Fibroblast of skin of scalp (primary cell): ENCODE results near the gene TMEM97. TPM values are rescaled to one million over a fixed set of nuclear protein-coding genes. Genes with fewer than 3 reads are reported as not detected.
A peak's percentile ranks its signal among the peaks of the same experiment; 100 is the strongest.
"Not testable (repeated sequence)": the region's sequence is repeated elsewhere in the genome, so short reads cannot be mapped to it uniquely, and the experiment has no call there.

Source experiments
- DNase-seq: peaks from one replicate; pipeline ENCODE4 v3.0.0-alpha.2; 2013
- polyA plus RNA-seq, 2 experiments: library from polyadenylated mRNA; unstranded; fragments of 120-200 nt; gene quantifications; one replicate each; pipeline ENCODE4 v1.2.1, GENCODE V29; 2013; ENCODE audit not compliant: insufficient read length in 2 of 2

Gene TMEM97
- 13.2 TPM for polyA plus RNA-seq (2013, experiment 1 of 2; ENCODE audit: insufficient read length)
- polyA plus RNA-seq (2013, experiment 2 of 2; ENCODE audit: insufficient read length) = 15.2 TPM

DNA sequence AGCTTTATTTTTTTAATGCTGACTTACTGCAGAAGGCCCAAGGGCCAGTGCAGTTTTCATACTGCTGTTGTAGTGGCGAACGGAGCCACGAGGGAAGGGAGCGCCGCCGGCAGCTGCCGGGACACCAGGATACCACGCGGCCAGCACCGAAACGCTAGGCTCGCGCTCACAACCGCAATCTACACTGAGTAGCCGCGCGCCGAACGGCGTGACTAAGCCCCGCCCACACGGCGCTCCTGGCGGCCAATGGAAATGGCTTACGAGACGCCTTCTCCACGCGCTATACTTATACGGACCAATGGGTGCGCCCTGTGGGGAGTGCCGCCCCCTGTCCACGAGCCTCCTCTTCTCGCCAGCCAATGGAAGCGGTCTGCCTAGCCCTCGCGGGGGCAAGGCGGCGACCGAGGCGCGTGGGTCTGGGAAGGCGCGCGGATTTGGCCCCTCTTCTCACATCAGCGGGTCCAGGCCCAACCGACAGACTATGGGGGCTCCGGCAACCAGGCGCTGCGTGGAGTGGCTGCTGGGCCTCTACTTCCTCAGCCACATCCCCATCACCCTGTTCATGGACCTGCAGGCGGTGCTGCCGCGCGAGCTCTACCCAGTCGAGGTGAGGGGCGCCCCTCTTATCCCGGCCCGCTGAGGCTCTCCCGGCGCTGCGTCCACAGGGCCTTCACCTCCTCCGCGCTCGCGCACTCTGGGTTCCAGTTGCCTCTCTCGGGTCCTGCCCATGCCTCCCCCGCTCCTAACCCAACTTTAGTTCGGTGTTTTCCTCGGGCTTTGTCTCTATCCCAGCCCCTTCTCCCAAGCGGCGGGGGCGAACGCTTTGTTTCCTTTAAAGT lies at the start of gene TMEM97:
Gene TMEM97 (plus strand): TSS at position 442 of the 839 bp plus-strand sequence. CDS start 40 bp downstream, at position 482.
- peak; percentile 96 for DNase-seq

GRCh38 chr17:28270055-28270454 lies 48.9 kb upstream of the TMEM97 start:
- DNase-seq = no peak

DNA sequence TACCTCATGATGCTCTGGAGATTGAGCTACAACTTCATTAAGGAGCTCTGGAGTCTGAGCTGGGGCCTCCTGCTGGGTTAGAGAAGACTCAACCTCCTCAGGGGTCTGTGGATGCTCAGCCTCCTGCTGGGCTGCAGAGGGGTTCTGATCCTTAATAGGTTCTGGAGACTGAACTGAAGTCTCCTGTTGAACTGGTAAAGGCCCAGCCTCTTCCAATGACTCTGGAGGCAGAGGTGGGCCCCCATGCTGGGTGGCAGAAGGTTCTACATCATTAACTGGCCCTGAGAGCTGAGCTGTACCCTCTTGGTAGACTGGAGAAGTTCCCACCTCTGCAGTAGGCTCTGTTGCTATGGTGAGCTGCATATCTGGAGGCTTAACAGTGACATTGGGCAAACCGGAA lies 48.1 kb upstream of the TMEM97 start:
- DNase-seq = no peak

DNA sequence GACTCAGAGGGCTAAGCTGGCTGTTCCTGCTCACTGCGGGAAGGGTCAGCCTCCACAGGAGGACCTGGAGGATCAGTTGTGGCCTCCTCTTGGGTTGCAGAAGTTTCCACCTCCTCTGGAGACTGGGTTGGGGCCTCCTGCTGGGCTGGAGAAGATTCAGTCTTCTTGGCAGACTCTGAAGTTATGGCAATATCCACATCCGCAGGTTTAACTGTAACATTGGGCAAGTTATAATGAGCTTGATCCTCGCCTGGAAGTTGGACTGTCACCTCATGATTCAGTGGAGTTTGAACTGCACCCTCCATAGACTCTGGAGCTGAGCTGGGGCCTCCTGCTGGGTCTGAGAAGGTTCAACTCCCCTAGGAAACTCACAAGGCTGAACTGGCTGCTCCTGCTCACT lies 47.6 kb upstream of the TMEM97 start:
- DNase-seq = no peak

DNA sequence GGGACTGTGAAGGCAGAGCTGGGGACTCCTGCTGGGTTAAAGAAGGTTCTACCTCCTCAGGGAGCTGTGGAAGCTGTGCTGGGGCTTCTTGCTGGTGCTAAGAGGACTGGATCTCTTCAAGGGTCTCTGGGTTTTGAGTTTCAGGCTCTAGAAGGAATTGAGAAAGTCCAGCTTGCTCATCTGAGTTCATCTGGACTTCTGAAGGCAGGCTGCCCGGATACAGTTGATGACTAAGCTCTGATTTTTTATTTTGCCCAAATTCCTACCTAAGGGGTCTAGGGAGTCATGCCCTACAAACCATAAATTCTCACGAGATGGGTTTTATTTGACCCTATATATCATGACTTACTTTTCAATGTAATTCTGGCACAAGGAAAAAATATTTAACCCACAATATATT lies 46.8 kb upstream of the TMEM97 start:
- DNase-seq = no peak

DNA sequence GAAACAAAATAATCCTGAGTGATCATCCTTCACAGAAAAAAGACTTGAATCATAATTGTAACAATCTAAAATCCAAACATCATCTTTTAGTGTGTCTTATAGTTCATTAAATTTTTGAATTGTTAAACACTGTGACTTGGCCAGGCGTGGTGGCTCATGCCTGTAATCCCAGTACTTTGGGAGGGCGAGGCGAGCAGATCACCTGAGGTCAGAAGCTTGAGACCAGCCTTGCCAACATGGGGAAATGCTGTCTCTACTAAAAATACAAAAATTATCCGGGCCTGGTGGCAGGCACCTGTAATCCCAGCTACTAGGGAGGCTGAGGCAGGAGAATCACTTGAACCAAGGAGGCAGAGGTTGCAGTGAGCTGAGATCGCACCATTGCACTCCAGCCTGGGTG lies 45.7 kb upstream of the TMEM97 start:
- not testable (repeated sequence) for DNase-seq

DNA sequence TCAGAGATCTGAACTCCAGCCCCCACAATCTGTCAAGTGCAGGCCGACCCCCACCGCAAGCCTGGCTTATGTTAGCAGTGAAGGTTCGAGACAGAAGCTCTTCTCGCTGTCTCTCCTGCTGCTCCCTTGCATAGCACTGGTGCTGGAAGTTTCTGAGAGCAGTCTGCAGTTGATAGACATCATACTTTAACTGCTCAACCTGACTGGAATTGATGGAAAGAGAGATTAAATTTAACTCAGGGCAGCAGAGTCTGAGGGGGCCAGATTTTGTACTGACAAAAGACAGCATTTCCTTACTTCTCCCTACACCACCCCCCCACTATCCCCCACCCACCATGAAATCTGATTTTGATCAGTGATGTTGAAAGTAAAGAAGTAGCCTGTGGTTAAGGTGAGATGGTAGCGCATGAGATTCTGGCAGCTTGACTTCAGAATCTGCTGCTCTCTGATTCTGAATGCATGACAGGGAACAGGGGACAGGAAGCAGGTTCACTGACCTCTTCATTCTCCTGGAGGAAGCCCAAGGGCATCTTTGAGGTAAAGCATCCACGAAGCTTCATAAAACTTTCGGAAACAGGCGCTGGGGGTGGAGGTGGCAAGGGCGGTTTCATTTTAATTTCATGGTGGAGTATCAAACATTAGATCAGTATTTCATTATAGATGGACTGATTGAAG lies 44.3 kb upstream of the TMEM97 start:
- DNase-seq = no peak

DNA sequence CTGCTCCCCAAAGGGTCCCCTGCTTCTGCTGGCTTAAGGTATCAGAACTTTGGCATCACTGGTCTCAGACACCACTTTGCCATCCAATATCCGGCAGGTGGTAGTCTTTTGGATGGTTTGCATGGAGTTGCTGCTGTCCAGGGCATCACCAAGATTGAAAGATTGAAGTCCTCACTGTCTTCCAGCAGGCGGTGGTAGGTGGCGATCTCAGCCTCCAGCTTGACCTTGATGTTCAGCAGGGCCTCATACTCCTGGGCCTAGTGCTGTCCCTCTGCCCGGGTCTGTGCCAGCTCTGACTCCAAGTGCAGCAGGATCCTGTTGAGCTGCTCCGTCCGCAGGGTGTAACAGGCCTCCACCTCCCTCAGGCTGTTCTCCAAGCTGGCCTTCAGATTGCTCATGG lies 43.0 kb upstream of the TMEM97 start:
- no peak for DNase-seq

DNA sequence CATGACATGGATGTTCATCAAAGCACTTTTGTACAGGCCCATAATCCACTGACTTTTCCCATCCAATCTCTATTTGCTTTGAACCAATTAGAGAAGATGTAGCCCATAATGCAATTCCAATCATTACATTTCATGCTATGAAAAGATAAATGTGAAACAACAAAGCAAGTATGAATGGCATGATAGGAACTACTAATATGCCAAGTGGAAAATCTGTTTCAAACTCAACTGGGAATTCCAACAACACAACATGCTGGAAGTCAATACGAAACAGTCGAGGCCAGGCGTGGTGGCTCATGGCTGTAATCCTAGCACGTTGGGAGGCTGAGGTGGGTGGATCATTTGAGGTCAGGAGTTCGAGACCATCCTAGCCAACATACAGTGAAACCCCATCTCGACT lies 39.6 kb upstream of the TMEM97 start:
- peak; percentile 83 for DNase-seq

DNA sequence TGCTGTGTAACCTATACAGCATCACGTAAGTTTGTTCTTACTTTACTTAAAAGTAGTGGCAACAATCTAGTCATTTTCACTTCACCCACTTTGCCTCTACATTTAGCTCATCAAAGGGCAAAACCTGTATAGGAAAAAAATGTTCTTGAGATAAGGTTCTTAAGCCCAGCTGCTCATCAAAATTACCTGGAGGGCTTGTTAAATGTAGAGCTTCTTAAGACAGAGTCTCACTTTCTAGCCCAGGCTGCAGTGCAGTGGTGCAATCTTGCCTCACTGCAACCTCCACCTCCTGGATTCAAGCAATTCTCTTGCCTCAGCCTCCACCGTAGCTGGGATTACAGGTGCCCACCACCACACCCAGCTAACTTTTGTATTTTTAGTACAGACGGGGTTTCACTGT lies 38.2 kb upstream of the TMEM97 start:
- DNase-seq = no peak

DNA sequence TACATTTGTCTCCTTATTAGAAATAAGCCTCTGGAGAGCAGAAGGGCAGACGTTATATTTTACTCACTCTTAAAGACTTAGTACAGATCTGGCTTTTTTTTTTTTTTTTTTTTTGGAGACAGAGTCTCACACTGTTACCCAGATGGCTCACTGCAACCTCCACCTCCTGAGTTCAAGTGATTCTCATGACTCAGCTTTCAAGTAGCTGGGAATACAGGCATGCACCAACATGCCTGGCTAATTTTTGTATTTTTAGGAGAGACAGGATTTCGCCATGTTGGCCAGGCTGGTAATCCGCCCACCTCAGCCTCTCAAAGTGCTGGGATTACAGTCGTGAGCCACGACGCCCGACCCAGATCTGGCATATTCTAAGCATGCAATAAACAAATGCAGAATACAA lies 36.4 kb upstream of the TMEM97 start:
- peak; percentile 81 for DNase-seq

DNA sequence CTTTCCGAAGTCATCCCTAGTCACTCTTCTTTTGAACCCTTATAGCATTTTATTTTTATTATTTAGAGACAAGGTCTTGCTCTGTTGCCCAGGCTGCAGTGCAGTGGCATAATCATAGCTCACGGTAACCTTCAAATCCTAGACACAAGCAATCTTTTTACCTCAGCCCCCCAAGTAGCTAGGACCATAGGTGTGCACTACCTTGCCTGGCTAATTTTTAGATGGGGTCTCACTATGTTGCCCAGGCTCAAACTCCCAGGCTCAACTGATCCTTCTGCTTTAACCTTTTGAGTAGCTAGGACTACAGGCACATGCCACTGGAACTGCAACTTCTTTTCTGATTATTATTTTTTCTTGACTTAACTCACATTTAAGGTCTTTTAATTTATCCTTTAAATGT lies 33.0 kb upstream of the TMEM97 start:
- DNase-seq = no peak

DNA sequence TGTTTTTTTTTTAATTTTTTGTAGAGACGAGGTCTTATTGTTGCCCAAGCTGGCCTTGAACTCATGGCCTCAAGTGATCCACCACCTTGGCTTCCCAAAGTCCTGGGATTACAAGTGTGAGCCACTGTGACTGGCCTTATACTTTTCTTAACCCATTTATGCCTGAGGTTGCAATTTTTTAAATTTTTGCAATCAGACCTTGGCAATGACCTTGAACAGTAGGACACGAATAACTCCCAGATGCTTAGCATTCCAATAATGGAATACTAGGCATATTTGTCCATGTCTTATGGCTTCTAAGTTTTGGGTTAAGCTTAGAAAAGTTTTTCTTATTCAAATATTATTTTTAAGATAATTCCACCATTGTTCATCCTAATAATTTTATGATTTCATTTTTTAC lies 28.3 kb upstream of the TMEM97 start:
- DNase-seq = peak; percentile 62

DNA sequence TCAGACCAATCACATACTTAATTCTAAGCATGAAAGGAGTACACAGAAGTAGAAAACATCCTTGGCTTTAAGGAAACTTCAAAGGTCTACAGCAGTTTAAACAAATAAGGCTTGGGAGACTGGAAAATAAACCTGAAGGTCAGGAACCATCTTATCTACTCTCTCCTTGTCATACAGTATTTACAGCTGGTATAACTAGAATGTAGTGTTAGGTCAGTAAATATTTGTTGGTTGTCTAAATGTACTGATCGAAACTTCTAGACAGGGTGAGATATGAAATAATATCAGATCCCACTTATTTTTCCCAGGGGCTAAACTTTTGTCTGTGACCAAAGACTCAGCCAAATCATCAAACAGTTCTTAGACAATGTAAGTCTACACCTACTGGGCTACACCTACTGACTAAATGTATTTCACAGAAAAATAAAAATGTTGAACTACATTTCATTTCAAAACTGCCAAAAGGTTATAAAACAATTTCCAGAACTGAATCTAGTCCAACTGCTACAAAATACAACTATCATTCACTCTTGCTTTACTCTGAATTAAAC lies 27.1 kb upstream of the TMEM97 start:
- DNase-seq = no peak

- not testable (repeated sequence) for DNase-seq
Observed at GRCh38 chr17:28292878-28293277, 26.1 kb upstream of the TMEM97 start.

GRCh38 chr17:28293994-28294393 lies 25.0 kb upstream of the TMEM97 start:
- DNase-seq = no peak

- no peak for DNase-seq
Observed at GRCh38 chr17:28295677-28296578, 23.1 kb upstream of the TMEM97 start.

GRCh38 chr17:28298449-28298848 lies 20.6 kb upstream of the TMEM97 start:
- DNase-seq = no peak

DNA sequence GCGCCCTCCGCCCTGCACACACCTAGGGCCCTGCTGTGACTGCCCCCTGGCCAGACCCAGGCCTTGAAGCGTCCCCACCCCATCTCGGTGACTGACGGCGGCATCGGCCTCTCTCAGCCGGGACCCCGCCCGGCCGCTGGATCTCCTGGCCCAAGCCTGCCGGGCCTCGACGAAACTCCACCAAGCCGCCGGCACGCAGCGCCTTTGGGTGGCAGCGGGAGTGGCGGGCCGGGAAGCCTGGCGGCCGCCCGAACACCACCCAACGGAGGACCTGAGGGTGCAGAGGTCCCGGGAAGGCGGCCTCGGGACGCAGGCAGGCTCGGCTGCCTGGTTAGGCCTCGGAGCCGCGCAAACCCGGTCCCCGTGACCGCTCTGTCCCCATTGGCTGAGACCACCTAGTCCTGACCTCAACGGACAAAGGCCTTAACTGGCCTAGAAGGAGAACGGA lies 12.0 kb upstream of the TMEM97 start:
- no peak for DNase-seq

DNA sequence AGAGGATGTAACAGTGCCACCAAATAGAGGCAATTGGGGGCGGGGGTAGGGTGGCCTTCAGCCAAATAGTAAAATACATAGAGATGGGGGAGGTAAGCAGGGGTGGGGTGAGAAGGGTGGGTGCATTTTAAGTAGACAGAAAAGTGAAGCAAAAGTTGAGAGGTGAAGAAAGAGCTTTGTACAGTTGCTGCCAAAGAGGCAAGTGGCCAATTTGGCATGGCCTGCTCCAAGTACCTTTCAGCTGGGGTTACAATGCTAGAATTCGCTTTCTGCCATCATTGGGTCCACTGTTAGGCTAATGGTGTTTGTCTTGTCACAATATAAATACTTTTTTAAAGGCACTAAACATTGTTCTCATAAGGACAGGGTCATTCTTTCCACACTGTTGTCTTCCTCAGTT lies 5.2 kb upstream of the TMEM97 start:
- no peak for DNase-seq

- DNase-seq = no peak
Observed at GRCh38 chr17:28315846-28316705, 2.9 kb upstream of the TMEM97 start.
